Measurements from ENCODE around the gene IL3RA.

DNA sequence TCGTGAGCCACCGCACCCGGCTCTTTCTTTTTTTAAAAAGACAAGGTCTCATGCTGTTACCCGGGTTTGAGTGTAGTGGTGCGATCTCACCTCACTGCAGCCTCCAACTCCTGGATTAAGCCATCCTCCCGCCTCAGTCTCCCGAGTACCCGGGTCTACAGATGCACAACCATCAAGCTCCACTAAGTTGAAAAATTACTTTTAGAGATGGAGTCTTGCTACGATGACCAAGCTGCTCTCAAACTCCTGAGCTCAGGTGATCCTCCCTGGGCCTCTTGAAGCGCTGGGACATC, 53.4 kb downstream of the IL3RA start:
- TF ChIP-seq POLR2AphosphoS5 (IDR thresholded peaks at IDR 0.05) = no peak
- TF ChIP-seq, protein P1, sequence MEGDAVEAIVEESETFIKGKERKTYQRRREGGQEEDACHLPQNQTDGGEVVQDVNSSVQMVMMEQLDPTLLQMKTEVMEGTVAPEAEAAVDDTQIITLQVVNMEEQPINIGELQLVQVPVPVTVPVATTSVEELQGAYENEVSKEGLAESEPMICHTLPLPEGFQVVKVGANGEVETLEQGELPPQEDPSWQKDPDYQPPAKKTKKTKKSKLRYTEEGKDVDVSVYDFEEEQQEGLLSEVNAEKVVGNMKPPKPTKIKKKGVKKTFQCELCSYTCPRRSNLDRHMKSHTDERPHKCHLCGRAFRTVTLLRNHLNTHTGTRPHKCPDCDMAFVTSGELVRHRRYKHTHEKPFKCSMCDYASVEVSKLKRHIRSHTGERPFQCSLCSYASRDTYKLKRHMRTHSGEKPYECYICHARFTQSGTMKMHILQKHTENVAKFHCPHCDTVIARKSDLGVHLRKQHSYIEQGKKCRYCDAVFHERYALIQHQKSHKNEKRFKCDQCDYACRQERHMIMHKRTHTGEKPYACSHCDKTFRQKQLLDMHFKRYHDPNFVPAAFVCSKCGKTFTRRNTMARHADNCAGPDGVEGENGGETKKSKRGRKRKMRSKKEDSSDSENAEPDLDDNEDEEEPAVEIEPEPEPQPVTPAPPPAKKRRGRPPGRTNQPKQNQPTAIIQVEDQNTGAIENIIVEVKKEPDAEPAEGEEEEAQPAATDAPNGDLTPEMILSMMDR (IDR thresholded peaks at IDR 0.05) = no peak
- TF ChIP-seq EP300 (IDR thresholded peaks at IDR 0.05) = no peak
